HG03103 (cell line): ENCODE results near the gene BOC.

ENCODE experiments used
- ATAC-seq: cut with Tn5 transposase; IDR thresholded peaks from one replicate; pipeline ENCODE4 v1.9.1; 2021; ENCODE audit warnings: low read depth; ENCODE audit not compliant: unreplicated experiment

Gene BOC

DNA sequence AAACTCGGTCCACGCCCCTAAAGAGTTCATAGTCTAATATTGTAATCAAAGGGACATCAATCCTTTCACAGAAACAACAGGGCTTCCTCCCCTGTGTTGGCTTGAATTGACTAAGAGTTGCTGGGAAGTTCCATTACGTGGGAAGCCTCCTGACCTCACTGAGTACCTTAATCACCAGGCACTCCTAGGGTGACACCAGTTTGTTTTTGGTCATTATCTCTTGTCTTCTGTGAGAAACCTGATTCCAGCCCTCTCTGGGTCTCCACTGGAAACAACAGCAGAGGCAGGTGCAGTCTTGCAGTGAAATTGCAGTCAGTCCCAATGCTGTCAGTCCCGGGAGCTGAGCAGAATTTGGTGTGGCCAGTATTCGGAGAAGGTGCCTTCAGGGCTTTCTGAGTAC is 55.4 kb downstream of the BOC start:
- no peak for ATAC-seq

- no peak for ATAC-seq
Measured at GRCh38 chr3:113268311-113268710, 57.0 kb downstream of the BOC start.

DNA sequence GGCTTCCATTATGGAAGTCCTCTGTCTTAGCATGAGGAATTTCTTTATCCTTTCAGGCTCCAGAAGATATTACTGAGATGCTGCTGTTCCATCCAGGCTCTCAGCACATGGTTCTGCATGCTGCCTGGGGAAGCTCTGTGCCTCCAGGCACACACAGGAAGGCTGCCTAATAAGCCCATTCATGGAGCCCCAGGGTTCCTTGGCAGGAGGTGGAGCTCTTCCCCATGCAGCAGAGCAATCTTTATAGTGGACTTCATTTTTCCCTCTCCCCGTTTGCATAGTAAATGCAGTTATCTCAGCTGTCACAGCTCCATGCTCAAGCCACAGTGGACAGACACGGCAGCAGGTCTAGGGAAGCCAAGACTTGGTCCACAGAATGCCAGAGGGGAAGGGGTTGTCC is 57.6 kb downstream of the BOC start:
- ATAC-seq = no peak

DNA sequence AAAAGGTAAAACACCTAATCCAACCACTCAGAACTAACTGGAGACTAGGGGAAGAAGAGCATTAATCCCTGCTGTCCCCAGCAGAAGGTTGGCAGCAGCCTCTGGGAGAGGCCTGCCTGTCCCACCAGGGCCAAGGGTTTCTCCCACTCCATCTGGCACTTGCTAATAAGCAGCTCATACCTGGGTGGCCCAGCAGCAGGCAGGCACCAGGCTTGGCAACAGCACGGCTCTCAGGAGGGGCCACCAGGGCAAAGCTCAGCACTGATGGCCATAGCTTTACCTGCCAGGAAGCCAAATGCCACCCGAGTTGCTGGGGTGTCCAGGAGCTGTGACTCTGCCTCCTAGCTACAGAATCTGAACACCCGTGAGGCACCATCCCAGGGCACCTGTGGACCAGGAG is 58.3 kb downstream of the BOC start:
- no peak for ATAC-seq

- ATAC-seq = no peak
Measured at GRCh38 chr3:113270068-113270467, 58.7 kb downstream of the BOC start.

GRCh38 chr3:113270786-113271185 is 59.4 kb downstream of the BOC start:
- ATAC-seq = no peak

GRCh38 chr3:113271189-113271588 is 59.8 kb downstream of the BOC start:
- no peak for ATAC-seq

DNA sequence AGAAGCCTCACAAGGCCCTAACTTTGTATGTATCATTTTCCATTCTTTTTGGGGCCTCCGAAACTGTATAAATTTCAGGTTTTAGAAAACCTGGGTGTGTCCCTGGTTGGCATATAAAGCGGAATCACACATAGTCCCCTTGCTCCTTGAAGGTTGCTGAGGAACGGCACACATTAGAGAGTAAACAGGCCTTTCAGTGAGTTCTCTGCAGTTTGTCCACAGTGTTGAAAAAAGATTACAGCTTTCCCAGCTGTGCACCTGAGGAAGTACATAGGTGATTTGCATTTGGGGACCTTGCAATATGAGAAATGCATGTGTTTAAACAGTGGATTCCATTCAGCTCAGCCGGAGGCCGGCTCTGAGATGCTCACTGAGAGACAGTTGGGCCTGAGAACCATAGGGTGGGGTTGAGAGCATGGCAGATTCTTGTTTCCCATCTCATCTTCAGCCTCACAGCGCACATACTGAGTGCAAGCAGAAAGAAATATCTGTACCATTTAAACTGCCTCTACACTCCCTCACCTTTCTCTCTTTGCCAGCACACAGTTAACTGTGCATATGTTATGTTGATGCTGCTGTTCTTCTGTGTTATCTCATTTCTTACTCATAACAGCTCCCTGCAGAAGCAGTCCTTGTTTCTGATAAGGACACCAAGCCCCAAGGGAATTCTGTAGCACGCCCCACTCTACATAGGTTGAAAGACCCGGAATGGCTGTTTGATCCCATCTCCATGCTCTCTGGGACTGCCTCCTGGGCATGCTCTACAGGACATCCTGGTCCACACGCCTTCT is 60.4 kb downstream of the BOC start:
- no peak for ATAC-seq

DNA sequence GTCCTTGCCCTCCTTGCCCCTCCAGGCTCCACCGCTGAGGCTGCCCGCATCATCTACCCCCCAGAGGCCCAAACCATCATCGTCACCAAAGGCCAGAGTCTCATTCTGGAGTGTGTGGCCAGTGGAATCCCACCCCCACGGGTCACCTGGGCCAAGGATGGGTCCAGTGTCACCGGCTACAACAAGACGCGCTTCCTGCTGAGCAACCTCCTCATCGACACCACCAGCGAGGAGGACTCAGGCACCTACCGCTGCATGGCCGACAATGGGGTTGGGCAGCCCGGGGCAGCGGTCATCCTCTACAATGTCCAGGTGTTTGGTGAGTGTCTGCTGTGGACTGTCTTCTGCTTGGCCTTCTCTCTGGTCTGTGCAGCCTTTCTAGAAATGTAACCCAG is 61.0 kb downstream of the BOC start:
- ATAC-seq = no peak

DNA sequence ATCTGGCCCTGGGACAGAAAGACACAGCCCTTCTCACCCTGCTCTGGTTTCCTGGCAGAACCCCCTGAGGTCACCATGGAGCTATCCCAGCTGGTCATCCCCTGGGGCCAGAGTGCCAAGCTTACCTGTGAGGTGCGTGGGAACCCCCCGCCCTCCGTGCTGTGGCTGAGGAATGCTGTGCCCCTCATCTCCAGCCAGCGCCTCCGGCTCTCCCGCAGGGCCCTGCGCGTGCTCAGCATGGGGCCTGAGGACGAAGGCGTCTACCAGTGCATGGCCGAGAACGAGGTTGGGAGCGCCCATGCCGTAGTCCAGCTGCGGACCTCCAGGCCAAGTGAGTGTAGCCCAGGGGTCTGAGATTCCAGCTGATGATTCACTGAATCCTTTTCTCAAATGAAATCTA is 61.7 kb downstream of the BOC start:
- ATAC-seq = no peak

- no peak for ATAC-seq
Measured at GRCh38 chr3:113273604-113274378, 62.4 kb downstream of the BOC start.

DNA sequence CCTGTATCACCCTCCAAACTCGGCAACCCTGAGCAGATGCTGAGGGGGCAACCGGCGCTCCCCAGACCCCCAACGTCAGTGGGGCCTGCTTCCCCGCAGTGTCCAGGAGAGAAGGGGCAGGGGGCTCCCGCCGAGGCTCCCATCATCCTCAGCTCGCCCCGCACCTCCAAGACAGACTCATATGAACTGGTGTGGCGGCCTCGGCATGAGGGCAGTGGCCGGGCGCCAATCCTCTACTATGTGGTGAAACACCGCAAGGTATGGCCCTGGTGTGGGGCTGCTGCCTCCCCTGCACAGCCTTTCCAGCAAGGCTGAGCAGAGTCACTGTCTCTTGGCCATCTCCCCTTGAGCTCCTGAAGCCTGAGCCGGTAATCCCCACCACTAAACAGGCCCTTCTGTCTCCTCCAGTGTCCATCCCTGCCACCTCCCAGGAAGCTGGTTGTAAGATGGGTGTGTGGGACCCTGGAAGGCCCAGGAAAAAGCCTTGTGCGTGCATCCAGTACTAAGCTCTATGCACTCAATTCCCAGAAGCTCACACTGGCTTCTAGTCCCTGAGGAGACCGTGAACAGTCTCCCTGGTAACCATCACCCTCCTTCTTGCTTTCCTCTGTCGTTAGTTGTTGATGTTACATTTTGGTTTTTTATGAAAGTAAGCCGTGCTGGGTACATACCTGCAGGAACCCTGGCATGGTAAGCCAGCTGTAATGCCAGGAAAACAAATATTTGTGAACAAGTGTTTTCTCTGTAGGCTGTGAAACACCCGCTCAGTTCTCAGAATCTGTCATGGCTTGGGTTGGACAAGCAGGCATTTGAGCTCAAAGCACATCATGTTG is 63.3 kb downstream of the BOC start:
- ATAC-seq = no peak

GRCh38 chr3:113275258-113275556 is 63.9 kb downstream of the BOC start:
- no peak for ATAC-seq

- no peak for ATAC-seq
Measured at GRCh38 chr3:113275583-113275928, 64.2 kb downstream of the BOC start.

- ATAC-seq = peak; percentile 57
Measured at GRCh38 chr3:113275929-113276750, 64.8 kb downstream of the BOC start.

DNA sequence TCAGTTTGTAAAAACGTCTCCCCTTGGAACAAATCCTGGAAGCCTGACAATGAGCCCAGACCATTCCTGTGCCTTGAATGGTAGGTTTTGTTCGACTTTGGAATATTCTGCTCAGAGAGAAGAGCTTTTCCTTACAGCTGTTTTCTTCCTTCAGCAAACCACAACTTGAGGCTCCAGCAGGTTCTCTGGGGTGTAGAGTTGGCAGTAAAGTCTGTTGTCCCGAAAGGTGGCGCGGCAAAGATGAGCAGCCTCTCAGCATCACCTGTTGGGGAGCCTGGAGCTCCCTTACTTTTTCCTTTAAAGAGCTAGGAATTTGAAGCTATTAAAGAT is 65.4 kb downstream of the BOC start:
- ATAC-seq = no peak

DNA sequence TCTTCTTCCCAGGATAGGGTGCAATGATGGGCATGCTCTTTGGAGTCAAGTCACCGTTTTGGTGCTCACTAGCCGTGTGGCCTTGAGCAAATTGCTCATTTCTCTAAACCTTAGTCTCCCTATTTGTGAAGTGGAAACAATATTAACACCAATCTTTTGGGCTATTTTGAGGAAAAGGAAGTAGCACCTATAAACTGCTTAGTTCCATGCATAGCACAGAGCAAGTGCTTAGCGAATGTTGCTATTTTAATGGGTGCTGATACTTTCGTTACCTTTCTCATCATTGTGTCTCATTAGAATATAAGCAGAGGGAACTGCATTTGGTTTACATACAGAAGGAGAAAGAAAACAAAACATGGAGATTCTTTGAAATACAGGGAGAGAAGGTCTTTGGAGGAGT is 66.1 kb downstream of the BOC start:
- ATAC-seq = peak; percentile 40

- ATAC-seq = no peak
Measured at GRCh38 chr3:113277941-113278598, 66.7 kb downstream of the BOC start.

DNA sequence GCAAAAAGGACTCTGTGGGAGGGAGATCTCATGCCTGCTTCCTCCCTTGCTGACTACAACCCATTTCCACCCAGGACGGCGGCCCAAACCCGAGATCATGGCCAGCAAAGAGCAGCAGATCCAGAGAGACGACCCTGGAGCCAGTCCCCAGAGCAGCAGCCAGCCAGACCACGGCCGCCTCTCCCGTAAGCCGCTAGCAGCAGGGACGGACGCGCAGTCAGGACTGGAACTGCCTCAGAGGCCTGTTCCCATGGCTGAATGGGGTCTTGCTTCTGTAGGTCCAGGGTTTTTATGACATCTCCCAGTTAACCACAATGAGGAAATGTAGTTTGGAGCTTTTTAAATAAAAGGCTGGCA is 67.2 kb downstream of the BOC start:
- ATAC-seq = no peak

DNA sequence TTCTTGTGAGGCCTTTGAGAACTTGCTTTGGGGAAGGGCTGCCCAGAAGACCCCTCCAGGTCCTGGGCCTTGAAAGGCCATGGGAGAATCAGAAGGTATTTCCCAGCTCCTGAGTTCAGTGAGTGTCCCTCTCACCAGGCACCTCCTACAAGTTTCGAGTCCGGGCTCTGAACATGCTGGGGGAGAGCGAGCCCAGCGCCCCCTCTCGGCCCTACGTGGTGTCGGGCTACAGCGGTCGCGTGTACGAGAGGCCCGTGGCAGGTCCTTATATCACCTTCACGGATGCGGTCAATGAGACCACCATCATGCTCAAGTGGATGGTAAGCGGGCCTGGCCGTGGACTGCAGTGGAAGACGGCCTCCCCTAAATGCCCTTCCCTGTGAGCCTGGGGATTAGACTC is 68.3 kb downstream of the BOC start:
- ATAC-seq = no peak
